ENCODE measurements around the gene HLCS. TPM values are rescaled to one million over a fixed set of nuclear protein-coding genes. Genes with fewer than 3 reads are reported as not detected.

The HLCS gene
- total RNA-seq, 1 experiment from 2014 or later: 20.9 TPM

DNA sequence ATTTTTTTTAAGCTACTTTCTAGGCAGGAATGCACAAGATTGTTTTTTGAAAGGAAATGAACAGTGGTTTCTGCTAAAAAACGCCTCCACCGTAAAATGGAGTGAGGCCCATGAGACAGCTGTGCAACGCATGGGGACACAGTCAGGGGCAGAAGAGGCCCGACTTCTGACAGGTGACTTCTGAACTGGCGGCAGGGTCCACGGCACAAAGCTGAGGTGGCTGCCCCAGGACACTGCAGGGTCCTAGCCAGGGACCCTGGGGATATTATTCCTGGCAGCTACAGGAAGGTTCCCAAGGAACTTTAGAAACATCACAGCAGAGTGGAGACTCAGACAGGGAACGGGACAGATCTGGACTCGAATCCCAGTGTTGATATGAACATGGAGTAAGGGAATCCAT, 192.5 kb downstream of the HLCS start:
- Histone ChIP-seq H3K9me3 (replicated peaks) (no peaks in the 10 kb centered on the region), H3K27me3 (replicated peaks) (no peaks in the 10 kb centered on the region), H3K36me3 (no peaks in the 10 kb centered on the region), H3K4me3 (no peak overlapping the region), H3K4me1 (replicated peaks) (peaks cover 12% of the 10 kb centered on the region), H3K27ac (no peak overlapping the region)
- DNase-seq (ENCODE audit: low read depth in 1 of 2, low spot score in 2 of 2): no peak

- Histone ChIP-seq H3K4me1 (replicated peaks) (peaks cover 20% of the 10 kb centered on the region), H3K9me3 (replicated peaks) (no peaks in the 10 kb centered on the region), H3K27me3 (replicated peaks) (no peaks in the 10 kb centered on the region), H3K27ac (no peak overlapping the region), H3K36me3 (no peaks in the 10 kb centered on the region), H3K4me3 (no peak overlapping the region)
- no peak for DNase-seq (ENCODE audit: low read depth in 1 of 2, low spot score in 2 of 2)
Measured at GRCh38 chr21:36773117-36773516, 193.4 kb downstream of the HLCS start.

DNA sequence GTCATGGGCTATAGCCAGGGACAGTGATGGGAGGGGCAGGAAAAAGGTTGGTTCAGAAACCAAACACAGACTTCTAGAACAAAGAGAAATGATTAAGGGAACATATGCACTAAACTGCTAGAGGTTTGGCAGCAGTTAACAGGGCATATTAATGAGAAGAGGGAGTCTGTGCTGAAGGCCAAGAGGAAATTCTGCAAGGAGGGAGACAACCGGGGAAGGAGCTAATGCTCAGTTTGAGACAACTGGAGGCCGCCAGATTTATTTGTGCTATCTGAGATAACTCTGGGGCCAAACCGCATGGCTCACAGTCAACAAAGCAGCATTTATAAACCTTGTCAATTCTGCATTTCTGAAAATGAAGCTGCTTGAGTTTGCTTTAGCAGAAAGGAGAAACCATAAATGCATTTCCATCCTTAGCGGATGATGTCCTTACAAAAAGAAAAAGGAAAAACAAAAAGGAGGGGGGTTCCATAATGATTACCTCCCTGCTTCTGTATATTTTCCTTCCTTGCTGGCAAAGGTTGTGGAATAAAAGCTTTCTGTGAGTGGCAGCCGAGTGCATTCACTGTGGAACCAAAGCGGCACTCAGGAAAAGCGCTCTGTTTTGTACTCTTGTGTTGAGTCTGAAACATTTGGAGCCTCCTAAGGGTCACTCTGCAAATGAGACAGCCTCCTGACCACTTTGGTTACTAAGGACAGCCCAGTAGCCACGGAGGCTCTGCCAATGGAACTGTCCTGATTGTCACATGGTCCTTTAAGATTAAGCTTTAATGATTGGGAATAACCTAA, 197.2 kb downstream of the HLCS start:
- peaks cover 20% of the 10 kb centered on the region for H3K4me1 ChIP-seq (replicated peaks)
- H3K27me3 ChIP-seq (replicated peaks): no peaks in the 10 kb centered on the region
- no peak overlapping the region for H3K27ac ChIP-seq
- H3K9me3 ChIP-seq (replicated peaks): no peaks in the 10 kb centered on the region
- H3K4me3 ChIP-seq: no peak overlapping the region
- no peaks in the 10 kb centered on the region for H3K36me3 ChIP-seq
- DNase-seq (ENCODE audit: low read depth in 1 of 2, low spot score in 2 of 2): peak in 1 of 2 experiments; percentile 50

GRCh38 chr21:36768496-36768895, 198.0 kb downstream of the HLCS start:
- Histone ChIP-seq H3K4me1 (replicated peaks) (peaks cover 19% of the 10 kb centered on the region), H3K27me3 (replicated peaks) (no peaks in the 10 kb centered on the region), H3K4me3 (no peak overlapping the region), H3K27ac (no peak overlapping the region), H3K9me3 (replicated peaks) (no peaks in the 10 kb centered on the region), H3K36me3 (no peaks in the 10 kb centered on the region)
- DNase-seq (ENCODE audit: low read depth in 1 of 2, low spot score in 2 of 2): no peak

DNA sequence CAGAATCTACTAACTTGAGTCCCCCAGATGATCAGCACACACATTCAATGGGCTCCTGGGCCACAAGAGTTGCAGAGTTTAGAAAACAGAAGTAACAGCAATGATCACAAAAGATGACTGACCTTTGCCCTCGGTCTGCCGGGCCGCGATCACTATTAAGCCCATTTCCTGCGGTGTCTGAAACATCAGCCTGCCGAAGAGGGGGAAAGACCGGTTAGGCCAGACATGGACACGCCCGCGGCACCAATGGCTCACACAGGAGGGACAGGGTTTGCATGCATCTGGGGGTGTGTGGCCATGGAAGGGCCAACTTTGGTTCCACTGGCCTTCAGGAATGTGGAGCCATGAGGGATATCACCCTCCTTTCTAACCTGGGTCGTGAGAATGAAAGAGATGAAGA, 199.4 kb downstream of the HLCS start:
- Histone ChIP-seq H3K9me3 (replicated peaks) (no peaks in the 10 kb centered on the region), H3K27ac (no peak overlapping the region), H3K36me3 (no peaks in the 10 kb centered on the region), H3K4me3 (no peak overlapping the region), H3K4me1 (replicated peaks) (peaks cover 15% of the 10 kb centered on the region), H3K27me3 (replicated peaks) (no peaks in the 10 kb centered on the region)
- DNase-seq (ENCODE audit: low read depth in 1 of 2, low spot score in 2 of 2): no peak

- Histone ChIP-seq H3K9me3 (replicated peaks) (no peaks in the 10 kb centered on the region), H3K27ac (no peak overlapping the region), H3K4me1 (replicated peaks) (peaks cover 15% of the 10 kb centered on the region), H3K27me3 (replicated peaks) (no peaks in the 10 kb centered on the region), H3K4me3 (no peak overlapping the region), H3K36me3 (no peaks in the 10 kb centered on the region)
- no peak for DNase-seq (ENCODE audit: low read depth in 1 of 2, low spot score in 2 of 2)
Measured at GRCh38 chr21:36766511-36766910, 200.0 kb downstream of the HLCS start.

DNA sequence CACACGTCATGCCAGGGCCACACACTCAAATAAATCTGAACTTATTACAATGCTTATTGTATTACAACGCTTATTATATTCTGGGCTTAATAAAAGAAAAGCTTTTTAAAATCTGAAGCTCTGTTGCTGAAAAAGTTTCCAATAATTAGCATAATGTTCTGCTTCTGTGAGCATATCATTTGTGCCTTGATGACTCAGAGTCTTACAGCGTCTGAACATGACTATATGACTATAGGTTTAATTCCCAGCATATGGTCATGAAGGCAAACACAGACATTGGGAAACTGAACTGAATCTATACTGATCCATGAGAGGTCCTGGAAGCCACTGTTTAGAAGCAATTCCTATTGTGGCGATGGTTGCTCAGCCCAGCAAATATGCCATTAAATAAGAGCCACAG, 201.2 kb downstream of the HLCS start:
- Histone ChIP-seq H3K4me1 (replicated peaks) (peaks cover 15% of the 10 kb centered on the region), H3K4me3 (no peak overlapping the region), H3K27ac (no peak overlapping the region), H3K27me3 (replicated peaks) (no peaks in the 10 kb centered on the region), H3K9me3 (replicated peaks) (no peaks in the 10 kb centered on the region), H3K36me3 (no peaks in the 10 kb centered on the region)
- DNase-seq (ENCODE audit: low read depth in 1 of 2, low spot score in 2 of 2): no peak

DNA sequence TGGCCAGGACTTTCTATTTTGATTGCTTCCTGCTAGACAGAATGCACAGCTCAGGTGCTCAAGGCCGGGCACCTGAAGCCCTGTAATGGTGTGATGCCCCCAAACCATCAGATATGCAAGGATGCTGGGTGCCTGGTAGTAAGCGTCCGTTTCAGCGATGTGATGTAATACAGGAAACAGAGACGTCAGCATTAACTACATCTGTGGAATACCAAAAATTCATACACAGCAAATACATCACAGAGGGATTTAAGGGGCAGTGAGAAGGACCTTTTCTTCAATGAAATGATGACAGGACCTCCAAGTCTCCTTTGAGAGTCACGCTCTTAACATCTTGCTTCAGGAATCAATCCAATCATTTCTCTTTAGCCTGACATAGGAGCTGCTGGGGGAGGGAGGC, 203.2 kb downstream of the HLCS start:
- Histone ChIP-seq H3K9me3 (replicated peaks) (no peaks in the 10 kb centered on the region), H3K27ac (no peak overlapping the region), H3K36me3 (0 out of 2 replicates have a peak, but pooled peaks cover 6% of the 10 kb centered on the region), H3K4me1 (replicated peaks) (peaks cover under 1% of the 10 kb centered on the region), H3K4me3 (no peak overlapping the region), H3K27me3 (replicated peaks) (no peaks in the 10 kb centered on the region)
- DNase-seq (ENCODE audit: low read depth in 1 of 2, low spot score in 2 of 2): no peak

- DNase-seq (ENCODE audit: low read depth in 1 of 2, low spot score in 2 of 2): no peak
- Histone ChIP-seq H3K27me3 (replicated peaks) (no peaks in the 10 kb centered on the region), H3K4me3 (no peak overlapping the region), H3K9me3 (replicated peaks) (no peaks in the 10 kb centered on the region), H3K36me3 (0 out of 2 replicates have a peak, but pooled peaks cover 6% of the 10 kb centered on the region), H3K4me1 (replicated peaks) (peaks cover under 1% of the 10 kb centered on the region), H3K27ac (no peak overlapping the region)
Measured at GRCh38 chr21:36762642-36763041, 203.8 kb downstream of the HLCS start.

DNA sequence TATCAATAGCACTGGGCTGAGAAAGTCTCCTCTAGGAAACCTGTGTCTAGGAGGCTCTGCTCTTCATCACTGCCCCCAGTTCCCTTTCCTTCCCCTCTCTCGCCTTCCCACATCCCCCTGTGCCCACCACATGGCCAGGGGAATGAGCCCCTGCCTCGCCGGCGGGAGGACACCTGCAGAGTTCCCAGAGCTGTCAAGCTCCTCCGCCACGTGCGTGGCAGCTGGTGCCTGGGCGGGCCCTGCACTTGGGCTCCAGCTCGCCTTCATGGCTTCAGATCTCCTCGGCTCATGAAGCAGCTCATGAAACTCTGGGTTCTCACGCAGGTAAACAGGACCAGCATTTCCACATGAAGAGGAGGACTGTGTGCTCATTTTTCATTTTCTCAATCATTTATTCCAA, 204.8 kb downstream of the HLCS start:
- Histone ChIP-seq H3K27ac (no peak overlapping the region), H3K4me3 (no peak overlapping the region), H3K27me3 (replicated peaks) (no peaks in the 10 kb centered on the region), H3K36me3 (0 out of 2 replicates have a peak, but pooled peaks cover 6% of the 10 kb centered on the region), H3K9me3 (replicated peaks) (no peaks in the 10 kb centered on the region), H3K4me1 (replicated peaks) (peaks cover 10% of the 10 kb centered on the region)
- no peak for DNase-seq (ENCODE audit: low read depth in 1 of 2, low spot score in 2 of 2)

DNA sequence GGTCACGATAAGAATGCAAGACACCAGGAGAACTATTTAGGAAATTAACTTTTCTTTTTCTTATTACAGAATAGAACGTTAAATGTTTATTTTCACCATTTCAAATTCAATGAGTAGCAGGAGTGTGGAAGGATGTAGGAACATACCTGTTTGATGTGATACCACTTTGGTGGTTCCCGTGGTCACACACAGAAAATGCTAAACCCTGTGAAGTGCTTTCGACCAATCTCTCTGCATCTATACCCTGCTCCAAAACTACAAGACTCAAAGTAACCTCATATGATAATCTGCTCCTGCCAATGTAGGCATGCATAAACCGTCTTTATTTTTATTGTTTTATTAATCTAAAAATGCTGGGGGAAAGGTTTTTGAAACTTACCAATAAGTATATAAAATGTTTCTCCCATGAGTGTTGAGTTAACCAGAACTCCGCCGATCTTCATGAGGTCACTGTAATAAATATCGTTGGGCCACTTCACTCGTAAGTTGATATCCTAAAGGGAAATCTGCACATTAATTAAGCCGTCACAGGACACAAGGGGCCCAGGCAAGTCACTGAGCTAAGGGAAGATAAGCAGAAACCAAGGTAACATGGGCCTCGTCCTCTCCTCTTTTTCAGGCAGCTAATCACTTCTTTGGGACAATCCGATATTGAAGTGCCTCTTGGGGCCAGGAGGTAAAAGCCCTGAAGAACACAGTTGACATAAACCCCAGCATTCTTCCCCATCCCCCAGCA, 207.0 kb downstream of the HLCS start:
- peaks cover 13% of the 10 kb centered on the region; the same call in 1 of the 2 replicates for H3K36me3 ChIP-seq
- no peak overlapping the region for H3K4me3 ChIP-seq
- H3K4me1 ChIP-seq (replicated peaks): peaks cover 29% of the 10 kb centered on the region
- no peak overlapping the region for H3K27ac ChIP-seq
- no peaks in the 10 kb centered on the region for H3K27me3 ChIP-seq (replicated peaks)
- no peaks in the 10 kb centered on the region for H3K9me3 ChIP-seq (replicated peaks)
- DNase-seq (ENCODE audit: low read depth in 1 of 2, low spot score in 2 of 2): no peak

- H3K4me3 ChIP-seq: no peak overlapping the region
- H3K27me3 ChIP-seq (replicated peaks): no peaks in the 10 kb centered on the region
- no peak for DNase-seq (ENCODE audit: low read depth in 1 of 2, low spot score in 2 of 2)
- H3K36me3 ChIP-seq: peaks cover 13% of the 10 kb centered on the region; the same call in 1 of the 2 replicates
- no peaks in the 10 kb centered on the region for H3K9me3 ChIP-seq (replicated peaks)
- H3K27ac ChIP-seq: peak overlapping the region; percentile 87
- peaks cover 52% of the 10 kb centered on the region for H3K4me1 ChIP-seq (replicated peaks)
Measured at GRCh38 chr21:36757196-36757595, 209.3 kb downstream of the HLCS start.

DNA sequence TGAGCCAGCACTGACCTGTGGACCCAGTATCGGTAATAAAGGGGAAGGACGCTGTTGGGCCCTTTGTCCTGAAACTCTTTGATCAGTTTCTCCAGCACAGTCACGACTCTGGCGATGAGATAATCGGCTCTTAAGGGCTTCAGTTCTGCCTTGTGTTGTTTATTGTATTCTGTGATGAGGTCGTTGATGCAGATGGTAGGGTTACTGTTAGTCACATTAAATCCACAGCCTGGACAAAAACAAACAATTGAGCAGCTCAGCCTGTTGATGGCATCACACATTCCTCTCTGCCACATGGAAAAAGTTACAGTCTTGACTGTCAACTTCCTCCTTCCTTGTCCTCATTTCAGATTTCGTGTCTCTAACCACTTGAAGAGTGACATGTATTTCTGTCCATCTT, 209.9 kb downstream of the HLCS start:
- Histone ChIP-seq H3K36me3 (peaks cover 13% of the 10 kb centered on the region; the same call in 1 of the 2 replicates), H3K4me3 (no peak overlapping the region), H3K9me3 (replicated peaks) (no peaks in the 10 kb centered on the region), H3K4me1 (replicated peaks) (peaks cover 59% of the 10 kb centered on the region), H3K27ac (peak overlapping the region; percentile 87), H3K27me3 (replicated peaks) (no peaks in the 10 kb centered on the region)
- DNase-seq (ENCODE audit: low read depth in 1 of 2, low spot score in 2 of 2): peak; percentile 72 to 90

GRCh38 chr21:36754241-36754898, 212.1 kb downstream of the HLCS start:
- Histone ChIP-seq H3K27ac (peak overlapping the region; percentile 84), H3K27me3 (replicated peaks) (no peaks in the 10 kb centered on the region), H3K9me3 (replicated peaks) (no peaks in the 10 kb centered on the region), H3K4me3 (no peak overlapping the region), H3K36me3 (peaks cover 8% of the 10 kb centered on the region; the same call in 1 of the 2 replicates), H3K4me1 (replicated peaks) (peaks cover 75% of the 10 kb centered on the region)
- DNase-seq (ENCODE audit: low read depth in 1 of 2, low spot score in 2 of 2): no peak

All from SJSA1 (cell line).